Panc1 (cell line): Measurements from ENCODE around the gene ARHGAP31. TPM values are rescaled to one million over a fixed set of nuclear protein-coding genes. Genes with fewer than 3 reads are reported as not detected.

ENCODE experiments used
- ATAC-seq: fragments of 200-7000 bp; cut with Tn5 transposase; 2 replicates; pipeline ENCODE4 v1.9.1; 2020; ENCODE audit warnings: mild to moderate bottlenecking, moderate library complexity
- BruUV-seq: library from RNA; stranded (reverse); fragments of 400-500 nt; replicated peaks from 2 replicates; lab custom pipeline; 2021; lab: Mats Ljungman, UMichigan
- CTCF ChIA-PET: fragments of 300-600 bp; sonication (Branson Sonifier 250); formaldehyde crosslinking; loops from one replicate; lab custom pipeline; 2022; ENCODE audit warnings: antibody characterized with exemption; lab: Charles Lee
- POLR2A ChIA-PET: fragments of 300-600 bp; sonication (Branson Sonifier 250); formaldehyde crosslinking; loops from one replicate; lab custom pipeline; 2022; ENCODE audit warnings: antibody characterized with exemption; lab: Charles Lee
- DNase-seq: peaks from one replicate; pipeline ENCODE4 v3.0.0-alpha.2; 2010; ENCODE audit warnings: low read depth, low spot score
- H3K27ac ChIP-seq: 2 replicates; pipeline ENCODE4 v1.5.1; 2011; ENCODE audit warnings: mild to moderate bottlenecking, low read length, inconsistent platforms
- H3K27me3 ChIP-seq: fragments of 200-500 bp; sonication (Bioruptor generic); 2 replicates; pipeline ENCODE4 v1.6.0; 2014; ENCODE audit warnings: low read length, inconsistent platforms; ENCODE audit not compliant: control insufficient read depth, insufficient read depth
- H3K36me3 ChIP-seq: fragments of 200-500 bp; sonication (Bioruptor generic); 2 replicates; pipeline ENCODE4 v1.5.1; 2014; ENCODE audit warnings: inconsistent platforms, mild to moderate bottlenecking, low read length, moderate library complexity; ENCODE audit not compliant: control insufficient read depth, insufficient read depth
- H3K4me1 ChIP-seq: 2 replicates; pipeline ENCODE4 v1.5.1; 2011; ENCODE audit warnings: inconsistent platforms, mild to moderate bottlenecking, low read length, moderate library complexity; ENCODE audit not compliant: control insufficient read depth, insufficient read depth
- H3K4me3 ChIP-seq, 2 experiments: 2 replicates each; pipeline ENCODE4 v1.5.1; 2011 to 2012; ENCODE audit warnings: low read depth in 2 of 2, low read length in 2 of 2, mild to moderate bottlenecking in 2 of 2, inconsistent platforms in 1 of 2, moderate library complexity in 1 of 2
- H3K9me3 ChIP-seq: fragments of 200-500 bp; sonication (Bioruptor generic); 2 replicates; pipeline ENCODE4 v1.5.1; 2014; ENCODE audit warnings: low read depth, mild to moderate bottlenecking, inconsistent platforms, low read length, moderate library complexity; ENCODE audit not compliant: control insufficient read depth, insufficient read depth
- CTCF ChIP-seq: fragments of 450-650 bp; IDR thresholded peaks from 2 replicates; pipeline ENCODE4 v1.5.1; 2017; ENCODE audit warnings: mild to moderate bottlenecking
- POLR2AphosphoS5 ChIP-seq: IDR thresholded peaks from 2 replicates; pipeline ENCODE4 v1.6.1; 2012; ENCODE audit warnings: mild to moderate bottlenecking, low read depth, low read length, moderate library complexity
- REST ChIP-seq, 2 experiments: IDR thresholded peaks; 2 replicates each; pipeline ENCODE4 v1.6.1; 2011 to 2012; ENCODE audit warnings: low read depth in 2 of 2, control low read depth in 1 of 2, low read length in 1 of 2, mild to moderate bottlenecking in 1 of 2, moderate library complexity in 1 of 2; ENCODE audit not compliant: insufficient read depth in 1 of 2
- SIN3A ChIP-seq: IDR thresholded peaks from 2 replicates; pipeline ENCODE4 v1.6.1; 2012; ENCODE audit warnings: low read depth, mild to moderate bottlenecking, low read length, moderate library complexity, borderline replicate concordance; ENCODE audit not compliant: insufficient read depth
- TCF7L2 ChIP-seq: IDR thresholded peaks from 2 replicates; pipeline ENCODE4 v1.6.1; 2011; ENCODE audit warnings: mild to moderate bottlenecking, low read depth, low read length, inconsistent platforms
- in situ Hi-C: cut with HindIII; loops from 2 replicates; pipeline ENCODE4 v1.10.0; 2016; ENCODE audit warnings: low sequenced_read_pairs, low pct_unique_long_range_greater_than_20kb
- intact Hi-C: fragments of 100-400 bp; cut with micrococcal nuclease; formaldehyde crosslinking; loops from one replicate; pipeline ENCODE4 v1.10.0; 2022; ENCODE audit not compliant: unreplicated experiment
- total RNA-seq: library from RNA; stranded (reverse); gene quantifications from one replicate; pipeline ENCODE4 v1.2.1, GENCODE V29; 2021; ENCODE audit not compliant: unreplicated experiment

The ARHGAP31 gene
- total RNA-seq, 1 experiment from 2014 or later, result 7.6 TPM

GRCh38 chr3:119258915-119259314 lies 35.3 kb upstream of the ARHGAP31 start:
- Histone ChIP-seq H3K4me1 (no peaks in the 10 kb centered on the region), H3K27ac (no peak overlapping the region), H3K4me3 (no peak overlapping the region), H3K36me3 (no peaks in the 10 kb centered on the region), H3K9me3 (no peaks in the 10 kb centered on the region), H3K27me3 (peaks cover 5% of the 10 kb centered on the region; the same call in 1 of the 2 replicates)
- CTCF ChIA-PET, result interaction anchor here (0.5 kb wide), 1 partner anchor 13 kb away, joined by 6 read pairs; no protein-coding TSS in a partner anchor
- BruUV-seq, result no TSS peak
- ATAC-seq (no peak), DNase-seq (no peak)
- TF ChIP-seq POLR2AphosphoS5 (no peak), CTCF (no peak), REST (IDR thresholded peaks at IDR 0.05; ENCODE audit: insufficient read depth in 1 of 2, low read depth in 2 of 2, low read length in 1 of 2) (no peak), SIN3A (no peak), TCF7L2 (no peak)
- intact Hi-C loops (no loop called here), in situ Hi-C loops (no loop called here)
- POLR2A ChIA-PET, result no interaction called here

- ChIA-PET CTCF (no interaction called here), POLR2A (no interaction called here)
- H3K9me3 ChIP-seq, result no peaks in the 10 kb centered on the region
- H3K27ac ChIP-seq, result no peak overlapping the region
- no peak for DNase-seq
- no peaks in the 10 kb centered on the region for H3K4me1 ChIP-seq
- in situ Hi-C loops, result no loop called here
- no peak for TF ChIP-seq SIN3A
- intact Hi-C loops, result no loop called here
- no TSS peak for BruUV-seq
- H3K4me3 ChIP-seq, result no peak overlapping the region
- no peaks in the 10 kb centered on the region for H3K36me3 ChIP-seq
- no peak for ATAC-seq
- H3K27me3 ChIP-seq, result peaks cover 5% of the 10 kb centered on the region; the same call in 1 of the 2 replicates
Observed at GRCh38 chr3:119259821-119260220, 34.4 kb upstream of the ARHGAP31 start.

GRCh38 chr3:119261055-119261454 lies 33.1 kb upstream of the ARHGAP31 start:
- Histone ChIP-seq H3K4me1 (no peaks in the 10 kb centered on the region), H3K4me3 (no peak overlapping the region), H3K27me3 (peaks cover 5% of the 10 kb centered on the region; the same call in 1 of the 2 replicates), H3K36me3 (no peaks in the 10 kb centered on the region), H3K9me3 (no peaks in the 10 kb centered on the region), H3K27ac (no peak overlapping the region)
- intact Hi-C loops, result no loop called here
- ChIA-PET POLR2A (no interaction called here), CTCF (no interaction called here)
- in situ Hi-C loops, result no loop called here
- TF ChIP-seq REST (IDR thresholded peaks at IDR 0.05; ENCODE audit: insufficient read depth in 1 of 2, low read depth in 2 of 2, low read length in 1 of 2), result no peak
- TF ChIP-seq CTCF, result no peak
- TF ChIP-seq SIN3A, result no peak
- TF ChIP-seq TCF7L2, result no peak
- no TSS peak for BruUV-seq
- ATAC-seq, result no peak
- no peak for DNase-seq
